NCI-H226 (cell line): ENCODE results near the gene CEBPB.
"Not testable (repeated sequence)": the region's sequence is repeated elsewhere in the genome, so short reads cannot be mapped to it uniquely, and the experiment has no call there.

Experiments used
- DNase-seq: peaks from one replicate; pipeline ENCODE4 v3.0.0-alpha.2; 2015

The CEBPB gene

GRCh38 chr20:50170549-50171220, 19.9 kb upstream of the CEBPB start:
- no peak for DNase-seq

- peak; percentile 59 for DNase-seq
These were observed 18.1 kb upstream of the CEBPB start for GRCh38 chr20:50172347-50173013.

GRCh38 chr20:50174456-50174855, 16.2 kb upstream of the CEBPB start:
- DNase-seq, result no peak

- DNase-seq, result no peak
These were observed 14.4 kb upstream of the CEBPB start for GRCh38 chr20:50175938-50176933.

GRCh38 chr20:50178672-50179071, 12.0 kb upstream of the CEBPB start:
- DNase-seq, result not testable (repeated sequence)

- DNase-seq, result no peak
These were observed 9.3 kb upstream of the CEBPB start for GRCh38 chr20:50181344-50181743.

- no peak for DNase-seq
These were observed 8.3 kb upstream of the CEBPB start for GRCh38 chr20:50182346-50182745.

GRCh38 chr20:50185426-50185825, 5.2 kb upstream of the CEBPB start:
- no peak for DNase-seq

- DNase-seq, result peak; percentile 75
These were observed 4.3 kb upstream of the CEBPB start for GRCh38 chr20:50186151-50186885.

- DNase-seq, result no peak
These were observed 3.6 kb upstream of the CEBPB start for GRCh38 chr20:50186987-50187402.

- DNase-seq, result peak; percentile 59
These were observed 3.1 kb upstream of the CEBPB start for GRCh38 chr20:50187403-50188051.

- DNase-seq, result no peak
These were observed 2.3 kb upstream of the CEBPB start for GRCh38 chr20:50188287-50188688.

GRCh38 chr20:50188879-50189680, 1.6 kb upstream of the CEBPB start:
- no peak for DNase-seq

GRCh38 chr20:50189681-50190250, 864 bp upstream of the CEBPB start:
- DNase-seq, result no peak

GRCh38 chr20:50191065-50191543, 474 bp downstream of the CEBPB start:
- peak; percentile 72 for DNase-seq

GRCh38 chr20:50191544-50192363, 1.1 kb downstream of the CEBPB start:
- no peak for DNase-seq

GRCh38 chr20:50192364-50193198, 2.0 kb downstream of the CEBPB start:
- peak; percentile 75 for DNase-seq

- DNase-seq, result peak; percentile 44
These were observed 2.7 kb downstream of the CEBPB start for GRCh38 chr20:50193199-50193835.
